ENCODE data around the gene PRKCE. TPM values are rescaled to one million over a fixed set of nuclear protein-coding genes. Genes with fewer than 3 reads are reported as not detected.

Gene PRKCE
- total RNA-seq, 1 donor from 2014 or later: 85.0 TPM

DNA sequence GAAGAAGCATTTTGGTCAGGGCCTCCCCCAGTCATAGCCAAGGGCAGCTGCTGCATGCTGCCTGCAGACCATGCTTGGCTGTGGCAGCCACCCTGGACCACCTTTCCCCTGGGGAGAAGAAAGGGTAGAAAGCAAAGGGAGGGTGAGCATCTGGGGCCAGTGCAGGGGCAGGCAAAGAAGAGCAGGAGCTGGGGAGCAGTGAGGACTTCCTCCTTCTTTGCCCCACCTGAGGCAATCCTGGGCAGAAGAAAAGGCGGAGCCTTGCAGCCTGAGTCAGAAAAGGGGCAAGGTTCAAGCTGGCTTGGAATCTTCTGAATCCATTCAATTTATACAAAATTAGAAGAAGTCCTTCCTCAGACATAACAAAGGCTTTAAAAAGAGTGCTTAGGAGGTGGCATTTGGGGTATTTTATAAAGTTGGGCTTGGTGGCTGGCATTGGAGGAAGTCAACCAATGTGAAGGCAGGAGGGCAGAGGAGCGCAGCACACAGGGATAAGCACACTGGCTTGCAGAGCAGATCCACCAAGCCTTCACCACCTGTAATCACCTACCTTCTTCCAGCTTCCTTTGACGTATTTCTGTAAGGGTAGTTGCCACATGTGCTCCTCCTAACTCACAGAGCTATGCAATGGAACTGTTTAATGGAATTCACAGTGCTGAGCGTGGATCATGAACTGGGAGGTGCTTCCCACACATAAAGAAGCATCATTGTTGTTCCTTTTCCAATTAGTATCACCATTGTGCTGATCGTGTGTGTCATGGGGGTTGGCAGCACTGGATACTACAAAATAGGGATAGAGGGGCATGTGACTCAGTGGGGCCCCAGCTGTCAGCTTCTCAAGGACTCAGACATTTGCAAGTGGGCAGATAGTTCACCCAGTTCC lies 491.3 kb downstream of the PRKCE start:
- DNase-seq (no peak), ATAC-seq (peak; percentile 58 to 74)
- Histone ChIP-seq H3K4me1 (peaks cover 14% of the 10 kb centered on the region), H3K27me3 (ENCODE audit: low read depth) (no peaks in the 10 kb centered on the region), H3K4me3 (no peak overlapping the region), H3K36me3 (peaks cover 18% of the 10 kb centered on the region), H3K9me3 (no peaks in the 10 kb centered on the region), H3K27ac (no peak overlapping the region)
- TF ChIP-seq, protein P1, sequence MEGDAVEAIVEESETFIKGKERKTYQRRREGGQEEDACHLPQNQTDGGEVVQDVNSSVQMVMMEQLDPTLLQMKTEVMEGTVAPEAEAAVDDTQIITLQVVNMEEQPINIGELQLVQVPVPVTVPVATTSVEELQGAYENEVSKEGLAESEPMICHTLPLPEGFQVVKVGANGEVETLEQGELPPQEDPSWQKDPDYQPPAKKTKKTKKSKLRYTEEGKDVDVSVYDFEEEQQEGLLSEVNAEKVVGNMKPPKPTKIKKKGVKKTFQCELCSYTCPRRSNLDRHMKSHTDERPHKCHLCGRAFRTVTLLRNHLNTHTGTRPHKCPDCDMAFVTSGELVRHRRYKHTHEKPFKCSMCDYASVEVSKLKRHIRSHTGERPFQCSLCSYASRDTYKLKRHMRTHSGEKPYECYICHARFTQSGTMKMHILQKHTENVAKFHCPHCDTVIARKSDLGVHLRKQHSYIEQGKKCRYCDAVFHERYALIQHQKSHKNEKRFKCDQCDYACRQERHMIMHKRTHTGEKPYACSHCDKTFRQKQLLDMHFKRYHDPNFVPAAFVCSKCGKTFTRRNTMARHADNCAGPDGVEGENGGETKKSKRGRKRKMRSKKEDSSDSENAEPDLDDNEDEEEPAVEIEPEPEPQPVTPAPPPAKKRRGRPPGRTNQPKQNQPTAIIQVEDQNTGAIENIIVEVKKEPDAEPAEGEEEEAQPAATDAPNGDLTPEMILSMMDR (IDR thresholded peaks at IDR 0.05): no peak
- intact Hi-C loops (cut with DNase I): no loop called here

GRCh38 chr2:46143429-46144132 lies 492.1 kb downstream of the PRKCE start:
- no peaks in the 10 kb centered on the region for H3K9me3 ChIP-seq
- ATAC-seq (no peak), DNase-seq (no peak)
- no peak overlapping the region for H3K27ac ChIP-seq
- H3K4me3 ChIP-seq: no peak overlapping the region
- TF ChIP-seq, protein P1 (IDR thresholded peaks at IDR 0.05): no peak
- H3K36me3 ChIP-seq: peaks cover 23% of the 10 kb centered on the region
- H3K4me1 ChIP-seq: peaks cover 14% of the 10 kb centered on the region
- no peaks in the 10 kb centered on the region for H3K27me3 ChIP-seq (ENCODE audit: low read depth)
- intact Hi-C loops (cut with DNase I): no loop called here

- no peak for ATAC-seq
- Histone ChIP-seq H3K27ac (no peak overlapping the region), H3K9me3 (no peaks in the 10 kb centered on the region), H3K4me3 (no peak overlapping the region), H3K27me3 (ENCODE audit: low read depth) (no peaks in the 10 kb centered on the region), H3K36me3 (peaks cover 27% of the 10 kb centered on the region), H3K4me1 (peaks cover 14% of the 10 kb centered on the region)
- intact Hi-C loops (cut with DNase I): no loop called here
- TF ChIP-seq, protein P1 (IDR thresholded peaks at IDR 0.05): no peak
- DNase-seq: no peak
Measured at GRCh38 chr2:46144133-46144800, 492.8 kb downstream of the PRKCE start.

GRCh38 chr2:46145017-46145416 lies 493.5 kb downstream of the PRKCE start:
- Histone ChIP-seq H3K36me3 (peaks cover 29% of the 10 kb centered on the region), H3K27me3 (ENCODE audit: low read depth) (no peaks in the 10 kb centered on the region), H3K4me3 (no peak overlapping the region), H3K9me3 (no peaks in the 10 kb centered on the region), H3K4me1 (peaks cover 14% of the 10 kb centered on the region), H3K27ac (no peak overlapping the region)
- ATAC-seq: no peak
- TF ChIP-seq, protein P1 (IDR thresholded peaks at IDR 0.05): no peak
- intact Hi-C loops (cut with DNase I): no loop called here
- DNase-seq: no peak

DNA sequence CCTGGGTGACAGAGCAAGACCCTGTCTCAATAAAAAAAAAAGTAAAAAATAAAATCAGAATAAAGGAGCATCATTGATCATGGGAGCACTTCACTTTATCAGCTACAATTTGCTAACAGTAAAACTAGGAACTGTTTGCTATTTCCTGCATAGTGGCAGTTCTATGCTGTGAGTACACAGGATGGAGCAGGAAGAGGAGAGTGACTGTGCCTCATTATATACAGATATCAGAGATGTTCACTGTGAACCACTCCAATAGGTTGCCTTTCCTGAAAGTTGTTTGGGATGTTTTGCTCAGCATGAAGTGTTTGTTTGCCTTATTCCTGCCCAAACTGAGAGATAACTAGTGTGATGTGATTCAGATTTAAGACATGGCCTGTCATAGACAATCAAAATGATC lies 494.4 kb downstream of the PRKCE start:
- intact Hi-C loops (cut with DNase I): no loop called here
- DNase-seq (no peak), ATAC-seq (no peak)
- no peak overlapping the region for H3K27ac ChIP-seq
- H3K36me3 ChIP-seq: peaks cover 32% of the 10 kb centered on the region
- H3K9me3 ChIP-seq: no peaks in the 10 kb centered on the region
- no peak overlapping the region for H3K4me3 ChIP-seq
- peaks cover 14% of the 10 kb centered on the region for H3K4me1 ChIP-seq
- no peaks in the 10 kb centered on the region for H3K27me3 ChIP-seq (ENCODE audit: low read depth)
- TF ChIP-seq, protein P1 (IDR thresholded peaks at IDR 0.05): no peak
